Measurements from ENCODE around the gene FGD5.
"Not testable (repeated sequence)": the region's sequence is repeated elsewhere in the genome, so short reads cannot be mapped to it uniquely, and the experiment has no call there.

The FGD5 gene

DNA sequence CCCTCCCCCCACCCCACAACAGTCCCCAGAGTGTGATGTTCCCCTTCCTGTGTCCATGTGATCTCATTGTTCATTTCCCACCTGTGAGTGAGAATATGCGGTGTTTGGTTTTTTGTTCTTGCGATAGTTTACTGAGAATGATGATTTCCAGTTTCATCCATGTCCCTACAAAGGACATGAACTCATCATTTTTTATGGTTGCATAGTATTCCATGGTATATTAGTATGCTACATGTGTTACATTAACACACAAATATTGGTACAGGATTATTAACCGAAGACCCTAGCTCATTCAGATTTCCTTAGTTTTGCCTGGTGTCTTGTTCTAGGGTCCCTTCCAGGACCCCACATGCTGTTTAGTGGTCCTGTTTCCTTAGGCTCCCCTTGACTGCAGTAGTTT, 84.7 kb downstream of the FGD5 start:
- H3K4me3 ChIP-seq (ENCODE audit: low read length); H3K36me3 ChIP-seq (ENCODE audit: control insufficient read depth, insufficient read depth, low read length, severe bottlenecking); H3K9ac ChIP-seq (ENCODE audit: low read length); DNase-seq (ENCODE audit: low read depth); H3K4me1 ChIP-seq (ENCODE audit: control insufficient read depth, insufficient read depth, low read length): not testable (repeated sequence)
- Histone ChIP-seq H3K9me3 (ENCODE audit: control insufficient read depth, low read length) (peaks cover 16% of the 10 kb centered on the region), H3K27me3 (replicated peaks; ENCODE audit: control insufficient read depth, insufficient read depth, low read length) (peaks cover 30% of the 10 kb centered on the region)

DNA sequence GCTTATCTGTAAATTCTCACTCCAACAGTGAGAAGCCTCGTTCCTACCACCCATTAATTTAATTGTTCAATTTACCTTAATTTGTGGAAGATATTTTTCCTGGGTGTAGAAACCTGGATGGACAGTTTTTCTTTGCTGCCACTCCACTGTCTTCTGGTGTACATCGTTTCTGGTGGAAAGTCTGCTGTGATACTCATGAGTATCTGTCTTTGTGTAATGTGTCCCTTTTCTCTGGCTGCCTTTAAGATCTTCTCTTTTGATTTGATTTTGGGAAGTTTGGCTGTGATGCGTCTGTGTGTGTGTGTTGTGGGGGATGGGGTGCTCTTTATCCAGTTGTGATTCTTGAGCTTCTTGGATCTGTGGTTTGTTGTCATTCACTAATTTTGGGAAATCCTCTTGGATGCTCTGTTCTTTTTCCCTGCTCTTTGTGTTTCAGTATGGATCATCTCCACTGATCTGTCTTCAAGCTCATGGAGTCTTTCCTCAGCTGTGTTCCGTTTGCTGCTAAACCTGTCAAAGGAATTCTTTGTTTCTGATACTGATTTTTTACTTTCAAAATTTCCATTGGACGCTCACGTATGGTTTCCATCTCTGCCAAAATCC, 86.4 kb downstream of the FGD5 start:
- DNase-seq (ENCODE audit: low read depth): no peak
- Histone ChIP-seq H3K36me3 (ENCODE audit: control insufficient read depth, insufficient read depth, low read length, severe bottlenecking) (no peaks in the 10 kb centered on the region), H3K27me3 (replicated peaks; ENCODE audit: control insufficient read depth, insufficient read depth, low read length) (peaks cover 18% of the 10 kb centered on the region)

DNA sequence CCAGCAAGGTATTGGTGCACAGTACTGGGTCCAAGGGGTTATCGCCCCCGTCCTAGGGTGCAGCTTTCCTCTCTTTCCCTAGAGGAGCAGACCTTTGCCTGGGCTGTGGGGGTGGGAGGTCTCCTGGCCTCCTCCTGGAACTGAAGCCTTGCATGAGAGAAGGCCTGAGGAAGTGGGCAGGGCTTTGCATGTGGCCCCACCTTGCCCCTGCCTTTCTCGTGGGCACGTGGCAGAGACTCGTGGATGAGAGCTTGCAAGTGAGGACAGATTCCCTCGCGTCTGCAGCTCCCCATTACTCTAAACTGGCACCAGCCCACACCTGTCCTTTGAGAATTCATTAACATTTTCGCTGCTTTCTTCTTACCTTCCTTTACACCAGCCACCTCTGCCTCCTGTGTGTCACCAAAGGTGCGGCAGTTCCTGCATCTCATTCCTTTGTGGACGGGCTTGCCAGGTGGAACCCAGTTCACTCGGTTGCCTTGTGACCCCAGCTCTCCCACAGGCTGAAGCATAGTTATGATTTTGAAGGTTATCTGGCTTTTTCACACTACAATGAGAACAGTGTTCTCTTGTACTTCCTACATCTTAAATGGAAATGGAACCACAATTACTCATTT, 87.7 kb downstream of the FGD5 start:
- Histone ChIP-seq H3K9me3 (ENCODE audit: control insufficient read depth, low read length) (peaks cover 16% of the 10 kb centered on the region), H3K9ac (ENCODE audit: low read length) (no peak overlapping the region), H3K36me3 (ENCODE audit: control insufficient read depth, insufficient read depth, low read length, severe bottlenecking) (no peaks in the 10 kb centered on the region), H3K4me3 (ENCODE audit: low read length) (no peak overlapping the region), H3K4me1 (ENCODE audit: control insufficient read depth, insufficient read depth, low read length) (no peaks in the 10 kb centered on the region), H3K27me3 (replicated peaks; ENCODE audit: control insufficient read depth, insufficient read depth, low read length) (peaks cover 9% of the 10 kb centered on the region)
- DNase-seq (ENCODE audit: low read depth): no peak

More for the DNA sequence above, 86.4 kb downstream of the FGD5 start:
- Histone ChIP-seq H3K9me3 (ENCODE audit: control insufficient read depth, low read length) (peaks cover 16% of the 10 kb centered on the region), H3K4me3 (ENCODE audit: low read length) (no peak overlapping the region), H3K9ac (ENCODE audit: low read length) (no peak overlapping the region), H3K4me1 (ENCODE audit: control insufficient read depth, insufficient read depth, low read length) (no peaks in the 10 kb centered on the region)

DNA sequence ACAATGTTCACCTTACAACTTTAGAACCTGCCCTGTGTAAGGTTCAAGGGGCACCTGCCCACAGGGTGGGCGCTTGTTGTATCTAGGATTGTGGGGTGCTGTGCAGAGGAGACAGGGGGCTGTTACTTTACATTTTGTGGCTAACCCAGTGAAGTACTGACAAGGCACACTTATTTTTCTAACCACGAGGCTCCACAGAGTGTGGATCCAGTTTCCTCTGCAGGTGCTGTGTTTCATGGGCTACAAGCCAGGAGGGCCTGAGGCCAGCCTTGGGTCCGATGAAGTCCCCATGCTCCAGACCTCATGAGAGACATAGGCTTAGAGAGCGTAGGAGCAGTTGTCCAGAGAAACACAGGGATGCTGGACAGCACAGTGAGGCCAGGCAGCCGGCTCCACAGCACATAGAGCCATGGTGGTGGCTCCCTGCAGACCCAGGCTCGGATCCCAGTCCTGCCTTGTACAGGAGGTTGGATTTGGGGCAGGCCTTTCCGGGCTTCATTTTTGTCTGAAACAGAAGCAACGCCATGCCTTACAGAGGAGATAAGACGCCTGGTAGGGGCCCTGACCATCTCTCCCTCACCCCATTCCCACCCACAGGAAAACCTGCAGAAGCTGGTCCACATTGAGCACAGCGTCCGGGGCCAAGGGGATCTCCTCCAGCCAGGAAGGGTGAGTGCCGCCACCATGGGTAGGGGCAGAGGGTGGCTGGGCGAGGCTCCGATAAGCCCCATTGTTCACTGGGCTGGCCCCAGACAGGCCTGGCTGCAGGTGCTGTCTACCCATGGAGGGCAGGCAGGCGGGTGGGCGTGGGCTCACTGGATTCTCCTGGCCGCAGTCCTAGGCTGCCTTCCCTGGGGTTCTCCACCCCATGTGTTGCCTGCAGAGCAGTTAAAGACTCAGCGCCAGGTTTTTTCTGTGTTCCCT, 88.5 kb downstream of the FGD5 start:
- no peak for DNase-seq (ENCODE audit: low read depth)
- Histone ChIP-seq H3K9me3 (ENCODE audit: control insufficient read depth, low read length) (peaks cover 16% of the 10 kb centered on the region), H3K4me3 (ENCODE audit: low read length) (no peak overlapping the region)

DNA sequence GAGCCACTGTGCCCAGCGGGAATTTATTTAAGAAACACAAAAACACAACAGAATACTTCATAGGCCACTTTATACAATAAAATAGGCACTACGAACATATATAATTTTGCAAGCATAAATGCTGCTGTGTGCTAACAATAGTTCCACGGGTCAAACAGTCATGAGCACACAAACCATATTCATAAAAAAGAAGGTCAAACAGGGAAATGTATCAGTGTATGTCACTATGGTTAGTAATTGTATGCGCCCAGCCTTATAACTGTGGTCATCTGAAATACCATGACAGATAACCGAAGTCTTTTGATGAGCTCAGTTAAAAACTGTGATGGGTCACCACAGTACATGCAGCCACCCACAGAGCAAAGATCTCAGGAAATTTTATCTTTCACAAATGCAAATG, 90.5 kb downstream of the FGD5 start:
- peaks cover 24% of the 10 kb centered on the region for H3K27me3 ChIP-seq (replicated peaks; ENCODE audit: control insufficient read depth, insufficient read depth, low read length)
- no peaks in the 10 kb centered on the region for H3K36me3 ChIP-seq (ENCODE audit: control insufficient read depth, insufficient read depth, low read length, severe bottlenecking)
- DNase-seq (ENCODE audit: low read depth): no peak
- H3K9ac ChIP-seq (ENCODE audit: low read length): no peak overlapping the region
- H3K4me1 ChIP-seq (ENCODE audit: control insufficient read depth, insufficient read depth, low read length): no peaks in the 10 kb centered on the region
- H3K9me3 ChIP-seq (ENCODE audit: control insufficient read depth, low read length): peaks cover 16% of the 10 kb centered on the region
- H3K4me3 ChIP-seq (ENCODE audit: low read length): no peak overlapping the region

More for the DNA sequence above, 88.5 kb downstream of the FGD5 start:
- no peaks in the 10 kb centered on the region for H3K4me1 ChIP-seq (ENCODE audit: control insufficient read depth, insufficient read depth, low read length)
- H3K36me3 ChIP-seq (ENCODE audit: control insufficient read depth, insufficient read depth, low read length, severe bottlenecking): no peaks in the 10 kb centered on the region
- no peak overlapping the region for H3K9ac ChIP-seq (ENCODE audit: low read length)
- peaks cover 10% of the 10 kb centered on the region for H3K27me3 ChIP-seq (replicated peaks; ENCODE audit: control insufficient read depth, insufficient read depth, low read length)

DNA sequence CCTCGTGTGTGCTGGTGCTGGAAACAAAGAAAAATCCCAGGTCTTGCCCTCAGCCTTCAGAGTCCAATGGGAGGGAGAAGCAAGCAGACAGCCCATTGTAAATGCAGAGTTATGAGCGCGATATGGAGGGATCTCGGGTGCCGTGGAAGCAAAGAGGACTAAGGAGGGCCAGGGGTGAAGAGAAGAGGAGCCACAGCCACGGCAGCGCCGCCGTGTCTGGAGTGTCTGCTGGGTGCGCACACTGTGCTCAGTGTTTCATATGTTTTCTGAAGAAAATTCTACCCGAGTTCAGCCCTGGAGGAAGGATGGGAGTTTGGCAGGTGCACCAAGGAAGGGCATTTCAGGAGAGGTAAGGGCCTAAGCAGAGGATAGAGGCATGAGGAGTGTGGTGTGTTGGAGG, 92.9 kb downstream of the FGD5 start:
- Histone ChIP-seq H3K27me3 (replicated peaks; ENCODE audit: control insufficient read depth, insufficient read depth, low read length) (peaks cover 40% of the 10 kb centered on the region), H3K9me3 (ENCODE audit: control insufficient read depth, low read length) (no peaks in the 10 kb centered on the region), H3K36me3 (ENCODE audit: control insufficient read depth, insufficient read depth, low read length, severe bottlenecking) (no peaks in the 10 kb centered on the region), H3K9ac (ENCODE audit: low read length) (no peak overlapping the region), H3K4me1 (ENCODE audit: control insufficient read depth, insufficient read depth, low read length) (no peaks in the 10 kb centered on the region), H3K4me3 (ENCODE audit: low read length) (no peak overlapping the region)
- DNase-seq (ENCODE audit: low read depth): no peak

DNA sequence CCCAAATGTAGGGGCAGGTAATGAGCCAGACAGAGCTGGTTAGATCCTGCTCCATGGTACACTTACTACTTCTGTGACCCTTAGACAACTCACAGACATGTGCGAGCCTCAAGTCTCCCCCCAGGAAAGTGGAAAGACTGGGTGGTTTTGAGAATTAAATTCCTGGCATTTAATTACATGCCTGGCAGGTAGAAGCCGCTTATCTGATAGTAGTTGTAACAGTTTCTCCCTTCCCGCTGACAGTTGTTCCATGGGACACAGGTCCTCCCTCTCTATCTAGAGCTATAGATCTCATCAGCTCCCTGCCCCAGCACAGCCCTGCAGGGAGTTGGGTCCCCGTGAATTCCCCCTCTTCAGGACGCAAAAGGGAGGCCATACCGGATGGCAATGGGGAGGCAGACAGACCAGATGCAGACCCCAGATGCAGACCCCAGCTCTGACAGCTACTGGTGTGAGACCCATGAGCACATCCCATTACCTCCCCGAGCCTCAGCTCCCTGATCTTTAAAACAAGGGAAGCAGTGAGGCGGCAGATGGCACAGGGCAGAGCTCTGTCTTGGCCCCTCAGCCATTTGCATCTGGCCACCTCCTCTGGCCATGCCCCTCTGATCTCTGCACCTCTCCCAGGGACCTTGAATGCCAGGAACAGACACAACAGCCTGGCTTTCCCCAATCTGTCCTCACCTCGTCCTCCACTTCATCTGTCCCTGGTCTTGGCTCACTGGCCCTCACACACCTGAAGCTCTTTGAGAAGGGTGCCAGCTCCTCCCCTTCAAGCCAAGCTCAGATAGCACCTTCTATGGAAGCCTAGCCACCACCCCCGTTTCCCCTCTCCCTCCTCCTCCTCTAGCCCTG, 94.5 kb downstream of the FGD5 start:
- H3K4me1 ChIP-seq (ENCODE audit: control insufficient read depth, insufficient read depth, low read length): no peaks in the 10 kb centered on the region
- no peak for DNase-seq (ENCODE audit: low read depth)
- no peak overlapping the region for H3K9ac ChIP-seq (ENCODE audit: low read length)
- H3K27me3 ChIP-seq (replicated peaks; ENCODE audit: control insufficient read depth, insufficient read depth, low read length): peaks cover 38% of the 10 kb centered on the region
- H3K36me3 ChIP-seq (ENCODE audit: control insufficient read depth, insufficient read depth, low read length, severe bottlenecking): no peaks in the 10 kb centered on the region
- no peaks in the 10 kb centered on the region for H3K9me3 ChIP-seq (ENCODE audit: control insufficient read depth, low read length)
- H3K4me3 ChIP-seq (ENCODE audit: low read length): no peak overlapping the region

DNA sequence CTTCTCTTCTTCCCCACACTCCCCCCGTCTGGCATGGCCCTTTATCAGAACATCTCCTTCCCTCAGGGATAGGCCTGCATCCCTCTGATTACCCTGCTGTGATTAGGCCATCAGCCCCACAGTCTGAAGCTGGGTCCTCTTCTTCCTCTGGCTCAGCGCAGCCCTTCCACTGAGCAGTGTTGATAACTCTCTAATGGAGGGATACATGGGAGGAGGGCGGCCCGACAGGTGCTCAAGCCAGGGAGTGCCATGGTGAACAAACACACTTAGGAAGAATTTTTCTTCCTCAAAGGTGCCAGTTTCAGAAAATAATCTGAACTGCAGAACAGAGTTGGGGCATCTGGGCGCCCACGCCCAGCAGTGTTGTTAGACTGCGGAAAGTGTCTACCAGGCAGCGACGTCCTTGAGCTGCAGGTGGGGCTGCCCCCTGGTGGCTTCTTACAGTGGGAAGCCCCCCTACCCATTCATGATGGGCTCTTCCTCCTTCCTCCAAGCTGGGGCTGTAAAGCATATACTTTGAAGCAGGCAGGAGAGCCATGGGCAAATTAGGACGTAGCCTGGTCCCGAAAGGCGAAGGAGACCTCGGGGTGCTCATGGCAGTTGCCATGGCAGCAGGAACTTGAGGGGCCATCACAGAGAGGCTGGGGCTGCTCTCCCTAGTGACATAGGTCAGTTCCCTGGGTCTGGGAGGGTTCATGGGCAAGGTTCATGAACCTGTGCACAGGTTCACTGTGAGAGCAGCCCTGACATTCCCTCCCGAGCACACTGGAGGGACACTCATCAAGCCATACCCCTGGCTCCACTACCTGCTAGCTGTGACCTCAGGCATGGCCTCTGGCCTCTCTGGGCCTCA, 95.4 kb downstream of the FGD5 start:
- Histone ChIP-seq H3K36me3 (ENCODE audit: control insufficient read depth, insufficient read depth, low read length, severe bottlenecking) (no peaks in the 10 kb centered on the region), H3K4me3 (ENCODE audit: low read length) (no peak overlapping the region), H3K4me1 (ENCODE audit: control insufficient read depth, insufficient read depth, low read length) (no peaks in the 10 kb centered on the region), H3K9ac (ENCODE audit: low read length) (no peak overlapping the region), H3K27me3 (replicated peaks; ENCODE audit: control insufficient read depth, insufficient read depth, low read length) (peaks cover 38% of the 10 kb centered on the region), H3K9me3 (ENCODE audit: control insufficient read depth, low read length) (no peaks in the 10 kb centered on the region)
- DNase-seq (ENCODE audit: low read depth): no peak

DNA sequence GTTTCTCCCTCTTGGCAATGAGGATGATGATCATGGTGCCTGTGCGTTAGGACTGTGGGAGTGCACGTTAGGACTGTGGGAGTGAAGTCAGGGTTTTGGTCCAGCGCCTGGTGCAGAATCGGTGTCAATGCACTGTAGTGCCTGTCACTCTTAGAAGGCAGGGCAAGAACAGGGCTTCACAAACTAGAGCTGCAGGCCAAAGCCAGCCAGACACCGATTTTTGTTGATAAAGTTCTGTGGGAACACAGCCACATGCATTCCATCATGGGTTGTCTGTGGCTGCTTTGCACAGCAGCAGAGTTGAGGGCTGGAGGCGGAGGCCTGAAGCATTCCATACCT, 96.0 kb downstream of the FGD5 start:
- H3K4me3 ChIP-seq (ENCODE audit: low read length): no peak overlapping the region
- H3K9me3 ChIP-seq (ENCODE audit: control insufficient read depth, low read length): no peaks in the 10 kb centered on the region
- DNase-seq (ENCODE audit: low read depth): no peak
- no peaks in the 10 kb centered on the region for H3K4me1 ChIP-seq (ENCODE audit: control insufficient read depth, insufficient read depth, low read length)
- no peak overlapping the region for H3K9ac ChIP-seq (ENCODE audit: low read length)
- H3K36me3 ChIP-seq (ENCODE audit: control insufficient read depth, insufficient read depth, low read length, severe bottlenecking): no peaks in the 10 kb centered on the region
- peaks cover 38% of the 10 kb centered on the region for H3K27me3 ChIP-seq (replicated peaks; ENCODE audit: control insufficient read depth, insufficient read depth, low read length)

DNA sequence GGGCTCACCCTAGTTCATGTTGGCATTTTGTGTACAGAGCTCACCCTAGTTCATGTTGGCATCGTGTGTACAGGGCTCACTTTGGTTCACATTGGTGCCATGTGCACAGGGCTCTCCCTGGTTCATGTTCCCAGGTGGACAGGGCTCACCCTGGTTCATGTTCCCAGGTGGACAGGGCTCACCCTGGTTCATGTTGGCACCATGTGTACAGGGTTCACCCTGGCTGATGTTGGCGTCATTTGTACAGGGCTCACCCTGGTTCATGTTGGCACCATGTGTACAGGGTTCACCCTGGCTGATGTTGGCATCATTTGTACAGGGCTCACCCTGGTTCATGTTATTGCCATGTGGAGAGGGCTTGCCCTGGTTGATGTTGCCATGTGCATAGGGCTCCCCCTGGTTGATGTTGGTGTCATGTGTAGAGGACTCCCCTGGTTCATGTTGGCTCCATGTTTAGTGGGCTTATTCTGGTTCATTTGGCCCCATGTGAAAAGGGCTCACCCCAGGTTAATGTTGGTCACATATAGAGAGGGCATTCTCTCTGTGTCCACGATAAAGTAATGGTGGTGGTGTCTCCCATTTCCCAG, 97.0 kb downstream of the FGD5 start:
- DNase-seq (ENCODE audit: low read depth): no peak
- Histone ChIP-seq H3K4me1 (ENCODE audit: control insufficient read depth, insufficient read depth, low read length) (no peaks in the 10 kb centered on the region), H3K9ac (ENCODE audit: low read length) (no peak overlapping the region), H3K27me3 (replicated peaks; ENCODE audit: control insufficient read depth, insufficient read depth, low read length) (peaks cover 38% of the 10 kb centered on the region), H3K9me3 (ENCODE audit: control insufficient read depth, low read length) (no peaks in the 10 kb centered on the region), H3K4me3 (ENCODE audit: low read length) (no peak overlapping the region), H3K36me3 (ENCODE audit: control insufficient read depth, insufficient read depth, low read length, severe bottlenecking) (no peaks in the 10 kb centered on the region)
